Activated CD4-positive, alpha-beta T cell treated with anti-CD3 and anti-CD28 coated beads, Interleukin-2, amount 50 U/mL, for 24 hours (primary cell): Measurements from ENCODE around the gene APPBP2.

Experiments
- DNase-seq, 2 donors: peaks; one replicate each; pipeline ENCODE4 v3.0.0-alpha.2; 2020; ENCODE audit warnings: low read depth in 1 of 2, low spot score in 1 of 2

APPBP2 gene

DNA sequence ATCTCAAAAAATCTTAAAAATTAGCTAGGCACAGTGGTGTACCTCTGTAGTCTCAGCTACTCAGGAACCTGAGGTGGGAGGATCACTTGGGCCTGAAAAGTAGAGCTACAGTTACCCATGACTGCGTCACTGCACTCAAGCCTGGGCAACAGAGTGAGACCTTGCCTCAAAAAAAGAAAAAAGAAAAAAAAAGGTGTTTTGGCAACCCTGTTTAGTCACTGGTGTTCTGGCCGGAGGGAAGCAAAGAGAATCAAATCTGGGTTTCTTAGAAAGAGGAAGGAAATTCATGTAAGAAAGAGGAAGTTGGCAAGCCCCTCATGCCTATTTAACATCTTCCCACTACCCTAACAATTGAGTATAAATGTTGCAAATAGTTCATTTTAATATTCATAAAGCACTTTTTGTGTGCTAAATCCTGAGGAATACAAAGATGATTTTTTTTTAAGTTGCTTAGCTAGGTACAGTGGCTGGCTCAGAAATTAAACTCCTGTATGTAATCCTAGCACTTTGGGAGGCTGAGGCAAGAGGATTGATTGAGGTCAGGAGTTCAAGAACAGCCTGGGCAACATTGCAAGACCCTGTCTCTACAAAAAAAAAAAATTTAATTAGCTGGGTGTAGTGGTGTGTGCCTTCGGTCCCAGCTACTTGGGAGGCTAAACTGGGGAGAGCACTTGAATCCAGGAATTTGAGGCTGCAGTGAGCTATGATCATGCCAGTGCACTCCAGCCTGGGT, 127.6 kb downstream of the APPBP2 start:
- no peak for DNase-seq

DNA sequence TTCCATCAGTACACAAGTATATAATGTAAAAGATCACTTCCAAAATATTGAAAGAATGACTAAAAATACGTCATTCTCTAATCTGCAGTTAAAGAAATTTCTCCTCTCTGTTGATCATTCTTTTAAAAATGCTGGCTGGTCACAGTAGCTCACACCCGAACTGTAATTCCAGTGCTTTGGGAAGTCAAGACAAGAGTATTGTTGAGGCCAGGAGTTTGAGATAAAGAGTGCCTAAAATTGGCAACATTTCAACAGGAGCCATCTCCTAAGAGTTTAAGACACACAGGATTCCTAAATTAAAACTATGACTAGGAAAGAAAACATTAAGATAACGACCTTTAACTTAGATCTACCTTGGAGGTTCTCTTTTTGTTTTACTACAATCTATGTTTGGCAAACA, 129.6 kb downstream of the APPBP2 start:
- no peak for DNase-seq

DNA sequence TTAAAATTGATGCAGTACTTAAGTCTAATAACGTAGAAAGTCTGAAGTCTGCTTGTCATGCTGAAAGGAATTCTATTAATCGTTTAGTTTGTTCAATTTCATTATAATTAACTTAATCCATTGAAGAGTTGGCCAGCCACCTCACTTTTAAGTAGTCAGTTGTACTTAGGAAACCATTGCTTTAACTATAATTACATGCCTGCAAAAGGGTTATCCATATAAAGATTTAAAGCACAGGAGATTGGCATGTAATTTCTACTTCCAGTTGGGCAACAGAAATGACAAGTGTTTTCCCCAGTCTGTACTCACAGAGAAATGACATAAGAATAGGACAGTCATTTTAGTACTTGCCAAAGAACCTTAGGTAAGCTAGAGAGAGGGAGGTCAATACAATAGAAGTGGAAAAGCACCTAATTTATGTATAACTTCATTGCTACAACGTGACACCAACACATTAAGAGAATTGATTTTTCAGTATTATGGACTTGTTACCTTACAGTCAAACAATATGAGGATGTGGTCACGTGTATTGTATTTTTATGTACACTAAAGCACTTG, 130.5 kb downstream of the APPBP2 start:
- DNase-seq, result no peak

DNA sequence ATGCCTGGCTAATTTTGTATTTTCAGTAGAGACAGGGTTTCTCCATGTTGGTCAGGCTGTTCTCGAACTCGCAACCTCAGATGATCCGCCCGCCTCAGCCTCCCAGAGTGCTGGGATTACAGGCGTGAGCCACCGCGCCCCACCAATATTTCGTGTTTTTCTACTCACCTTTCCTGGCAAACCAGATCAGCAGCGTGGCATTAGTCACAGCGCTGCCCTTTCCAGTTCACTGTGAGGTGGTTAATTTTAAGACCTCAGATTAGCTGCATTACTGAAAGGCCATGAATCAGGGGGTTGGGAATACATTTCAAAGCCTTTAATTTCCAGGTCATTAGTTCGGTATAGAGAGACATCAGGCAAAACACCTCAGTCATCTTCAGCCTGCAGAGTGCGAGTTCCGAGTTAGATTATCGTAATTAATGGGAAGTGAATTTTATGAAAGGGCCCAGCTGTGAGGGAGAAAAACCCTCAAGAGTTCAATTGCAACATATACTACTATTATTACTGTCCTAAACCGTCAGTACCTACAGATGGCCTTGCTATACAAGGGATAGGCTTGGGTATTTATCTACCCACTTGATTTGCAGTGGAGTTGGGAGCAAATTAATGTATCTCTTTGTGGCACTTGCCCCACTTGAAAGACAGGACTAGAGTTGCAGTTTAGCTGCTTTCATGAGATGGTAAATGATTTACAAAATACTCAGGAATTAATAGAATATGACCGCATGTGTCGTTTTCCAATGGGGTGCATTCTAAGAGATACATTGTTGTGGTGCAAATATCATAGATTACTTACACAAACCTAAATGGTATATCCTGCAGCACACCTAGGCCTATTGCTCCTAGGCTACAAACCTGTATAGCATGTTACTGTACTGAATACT, 132.0 kb downstream of the APPBP2 start:
- DNase-seq, result no peak
